Stomach (tissue), 4 donors: ENCODE data around the gene ARHGEF1.

Source experiments
- CTCF ChIP-seq, 7 experiments: fragments of 450-650 bp in 4 of 7; fragments of 200-600 bp in 3 of 7; sonication (generic) in 3 of 7; IDR thresholded peaks; one replicate each; pipeline ENCODE4 v1.5.1; 2016 to 2019; ENCODE audit warnings: antibody characterized with exemption in 7 of 7, control low read depth in 2 of 7, mild to moderate bottlenecking in 1 of 7
- POLR2A ChIP-seq, 4 donors: fragments of 450-650 bp; IDR thresholded peaks; one replicate each; pipeline ENCODE4 v1.6.1; 2016; ENCODE audit warnings: antibody characterized with exemption in 4 of 4, control low read depth in 2 of 4, mild to moderate bottlenecking in 1 of 4, moderate library complexity in 1 of 4

GRCh38 chr19:41849067-41849466, 33.9 kb upstream of the ARHGEF1 start:
- TF ChIP-seq CTCF (IDR thresholded peaks at IDR 0.05) = no peak
- no peak for TF ChIP-seq POLR2A (IDR thresholded peaks at IDR 0.05)
